ENCODE results near the gene ABTB2. TPM values are rescaled to one million over a fixed set of nuclear protein-coding genes. Genes with fewer than 3 reads are reported as not detected.

ABTB2 gene
- total and polyA plus RNA-seq, 2 of the 8 experiments (the other 6 are each of a cell fraction or from before 2014, with no cell fraction given): 7.7 to 10.2 TPM

DNA sequence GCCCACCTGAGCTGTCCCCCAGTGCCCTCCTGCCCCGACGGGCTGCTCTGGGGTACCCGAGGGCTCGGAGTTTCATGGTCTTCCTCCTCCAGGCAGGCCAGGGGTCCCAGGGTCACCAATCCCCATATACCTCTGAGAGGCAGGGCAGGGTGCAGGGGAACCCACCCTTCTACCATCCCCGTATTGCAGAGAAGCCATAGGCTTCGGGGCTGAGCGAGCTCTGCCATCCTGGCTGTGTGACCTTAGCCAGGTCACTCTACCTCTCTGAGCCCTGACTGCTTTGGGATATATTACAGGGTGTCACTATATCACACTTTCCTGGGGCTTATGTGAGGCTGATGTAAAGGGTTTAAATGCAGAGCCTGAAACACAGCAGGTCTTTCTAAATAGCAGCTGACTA lies 195.0 kb downstream of the ABTB2 start:
- Histone ChIP-seq H2BK15ac (ENCODE audit: low read length) (no peak overlapping the region), H3K23ac (ENCODE audit: insufficient read length) (no peak overlapping the region), H3K79me2 (ENCODE audit: control insufficient read depth in 1 of 2, insufficient read depth in 2 of 2, low read length in 2 of 2) (no peaks in the 10 kb centered on the region), H3K4me3 (ENCODE audit: extremely low read depth in 1 of 4, insufficient read depth in 2 of 4, low read depth in 3 of 4, low read length in 4 of 4) (no peak overlapping the region), H3K27me3 (replicated peaks in 1 of 4; ENCODE audit: control insufficient read depth in 3 of 4, extremely low read depth in 1 of 4, insufficient read depth in 3 of 4, low read length in 3 of 4) (no peaks in the 10 kb centered on the region), H2BK5ac (ENCODE audit: low read depth, low read length) (no peak overlapping the region), H2BK12ac (ENCODE audit: low read depth, low read length) (no peak overlapping the region), H3K4me2 (ENCODE audit: insufficient read depth in 1 of 2, low read depth in 2 of 2, low read length in 2 of 2) (no peak overlapping the region), H3K23me2 (ENCODE audit: low read depth, low read length) (no peaks in the 10 kb centered on the region), H3K36me3 (ENCODE audit: control insufficient read depth in 2 of 4, insufficient read depth in 4 of 4, low read length in 3 of 4) (no peaks in the 10 kb centered on the region), H2BK20ac (ENCODE audit: low read length) (no peak overlapping the region), H4K91ac (replicated peaks; ENCODE audit: insufficient read length, low read length) (no peak overlapping the region), H3K14ac (ENCODE audit: insufficient read length) (no peak overlapping the region), H3K79me1 (ENCODE audit: low read depth, low read length) (no peaks in the 10 kb centered on the region), H2AK5ac (ENCODE audit: low read depth, low read length) (no peak overlapping the region), H2AFZ (ENCODE audit: low read length) (no peak overlapping the region), H4K8ac (ENCODE audit: extremely low read depth, insufficient read depth, low read length) (no peak overlapping the region), H3K27ac (ENCODE audit: low read depth, low read length) (no peak overlapping the region), H3K4me1 (replicated peaks in 1 of 4; ENCODE audit: control insufficient read depth in 3 of 4, insufficient read depth in 4 of 4, low read length in 3 of 4) (no peaks in the 10 kb centered on the region), H2BK120ac (replicated peaks; ENCODE audit: low read depth, low read length) (no peak overlapping the region), H3K56ac (replicated peaks; ENCODE audit: insufficient read length, low read depth, low read length) (no peak overlapping the region), H3K18ac (ENCODE audit: extremely low read depth, low read length) (no peak overlapping the region), H3K9me3 (ENCODE audit: insufficient read depth in 2 of 2, low read depth in 1 of 2, low read length in 1 of 2) (no peaks in the 10 kb centered on the region), H3K9ac (replicated peaks in 1 of 4; ENCODE audit: extremely low read depth in 1 of 4, low read depth in 3 of 4, low read length in 3 of 4) (no peak overlapping the region), H4K20me1 (replicated peaks in 1 of 2; ENCODE audit: control insufficient read depth in 1 of 2, insufficient read depth in 2 of 2, low read length in 2 of 2) (peaks cover 0 to 9% of the 10 kb centered on the region in 2 experiments), H3K4ac (replicated peaks; ENCODE audit: insufficient read length, low read depth, low read length) (no peak overlapping the region), H4K5ac (ENCODE audit: insufficient read length, low read depth, low read length) (no peak overlapping the region)
- DNase-seq (ENCODE audit: low read depth in 1 of 2, low spot score in 2 of 2) (no peak), FAIRE-seq (no peak)
- 92% methylated on average over 7 of the region's 7 CpGs; no CpG with 5 or more reads in 1 of the 2 experiments for WGBS, 2 experiments (ENCODE audit: extremely low coverage in 1 of 2, insufficient coverage in 1 of 2, insufficient read length in 1 of 2, insufficient replicate concordance in 2 of 2, low coverage in 1 of 2, low lambda C conversion rate in 2 of 2, missing lambda C conversion rate in 1 of 2)
- ChIA-PET CTCF (ENCODE audit: partially characterized antibody) (interaction anchor here (0.7 to 2.0 kb wide), 5 partner anchors 9 to 166 kb away, joined by 3 to 5 read pairs (median 3); no protein-coding TSS in a partner anchor), POLR2A (ENCODE audit: partially characterized antibody) (no interaction called here)
- no peak for TF ChIP-seq PHF8 (conservative IDR thresholded peaks at IDR 0.05; ENCODE audit: low read depth, low read length)
